Measurements from ENCODE around the gene CXCR6. TPM values are rescaled to one million over a fixed set of nuclear protein-coding genes. Genes with fewer than 3 reads are reported as not detected.
A peak's percentile ranks its signal among the peaks of the same experiment; 100 is the strongest.

Gene CXCR6
- total RNA-seq, 6 experiments from 2014 or later = not detected

- H3K4me3 Mint-ChIP-seq = no peak overlapping the region
Measured at GRCh38 chr3:45958321-45958791, 15.1 kb downstream of the CXCR6 start.

GRCh38 chr3:45959201-45959600 is 15.9 kb downstream of the CXCR6 start:
- Mint-ChIP-seq H3K27me3 (ENCODE audit: insufficient read depth) (no peaks in the 10 kb centered on the region; the same call in 1 of the 2 replicates), H3K4me1 (ENCODE audit: low read depth) (peaks cover 12% of the 10 kb centered on the region), H3K4me3 (no peak overlapping the region), H3K36me3 (ENCODE audit: low read depth) (peaks cover 66% of the 10 kb centered on the region), H3K9me3 (no peaks in the 10 kb centered on the region), H3K27ac (peak overlapping the region; percentile 69; the same call in 1 of the 2 replicates)
- no peak for DNase-seq
- TF ChIP-seq CTCF (IDR thresholded peaks at IDR 0.05) = no peak

More at GRCh38 chr3:45958321-45958791, 15.1 kb downstream of the CXCR6 start:
- no peak for TF ChIP-seq CTCF (IDR thresholded peaks at IDR 0.05)
- Mint-ChIP-seq H3K4me1 (ENCODE audit: low read depth) (peaks cover 12% of the 10 kb centered on the region), H3K9me3 (no peaks in the 10 kb centered on the region), H3K27ac (peak overlapping the region; percentile 69; the same call in 1 of the 2 replicates), H3K36me3 (ENCODE audit: low read depth) (peaks cover 67% of the 10 kb centered on the region), H3K27me3 (ENCODE audit: insufficient read depth) (no peaks in the 10 kb centered on the region; the same call in 1 of the 2 replicates)
- DNase-seq = peak; percentile 69

- H3K9me3 Mint-ChIP-seq = no peaks in the 10 kb centered on the region
- no peak overlapping the region for H3K27ac Mint-ChIP-seq
- H3K4me3 Mint-ChIP-seq = no peak overlapping the region
- no peak for DNase-seq
- peaks cover 12% of the 10 kb centered on the region for H3K4me1 Mint-ChIP-seq (ENCODE audit: low read depth)
- no peaks in the 10 kb centered on the region; the same call in none of the 2 replicates for H3K27me3 Mint-ChIP-seq (ENCODE audit: insufficient read depth)
- no peak for TF ChIP-seq CTCF (IDR thresholded peaks at IDR 0.05)
- H3K36me3 Mint-ChIP-seq (ENCODE audit: low read depth) = peaks cover 55% of the 10 kb centered on the region
Measured at GRCh38 chr3:45960289-45960688, 17.0 kb downstream of the CXCR6 start.

GRCh38 chr3:45962033-45962432 is 18.8 kb downstream of the CXCR6 start:
- Mint-ChIP-seq H3K4me3 (no peak overlapping the region), H3K4me1 (ENCODE audit: low read depth) (peaks cover 12% of the 10 kb centered on the region), H3K9me3 (no peaks in the 10 kb centered on the region), H3K36me3 (ENCODE audit: low read depth) (peaks cover 54% of the 10 kb centered on the region), H3K27ac (no peak overlapping the region), H3K27me3 (ENCODE audit: insufficient read depth) (no peaks in the 10 kb centered on the region; the same call in none of the 2 replicates)
- no peak for DNase-seq
- no peak for TF ChIP-seq CTCF (IDR thresholded peaks at IDR 0.05)

GRCh38 chr3:45964139-45964538 is 20.9 kb downstream of the CXCR6 start:
- no peak for DNase-seq
- Mint-ChIP-seq H3K36me3 (ENCODE audit: low read depth) (peaks cover 49% of the 10 kb centered on the region), H3K4me1 (ENCODE audit: low read depth) (peaks cover 16% of the 10 kb centered on the region), H3K4me3 (no peak overlapping the region), H3K27me3 (ENCODE audit: insufficient read depth) (peaks cover 4% of the 10 kb centered on the region), H3K27ac (no peak overlapping the region), H3K9me3 (no peaks in the 10 kb centered on the region)
- no peak for TF ChIP-seq CTCF (IDR thresholded peaks at IDR 0.05)

Measured in HFFc6 (cell line).